Endothelial cell (in vitro differentiated cells): ENCODE results near the gene PPP1R26. TPM values are rescaled to one million over a fixed set of nuclear protein-coding genes. Genes with fewer than 3 reads are reported as not detected.

Experiments
- DNase-seq: peaks from one replicate; pipeline ENCODE4 v3.0.0; 2021; ENCODE audit warnings: low spot score
- H3K27ac Mint-ChIP-seq: one replicate; pipeline ENCODE4 v1.8.0; 2021; ENCODE audit warnings: mixed read lengths, inconsistent platforms; ENCODE audit not compliant: unreplicated experiment
- H3K27me3 Mint-ChIP-seq: one replicate; pipeline ENCODE4 v1.8.0; 2021; ENCODE audit warnings: mild to moderate bottlenecking, moderate library complexity, mixed read lengths, inconsistent platforms; ENCODE audit not compliant: unreplicated experiment
- H3K36me3 Mint-ChIP-seq: one replicate; pipeline ENCODE4 v1.8.0; 2021; ENCODE audit warnings: mild to moderate bottlenecking, low read depth, mixed read lengths, inconsistent platforms; ENCODE audit not compliant: unreplicated experiment
- H3K4me1 Mint-ChIP-seq: one replicate; pipeline ENCODE4 v1.8.0; 2021; ENCODE audit warnings: mild to moderate bottlenecking, mixed read lengths, inconsistent platforms; ENCODE audit not compliant: unreplicated experiment
- H3K4me3 Mint-ChIP-seq: one replicate; pipeline ENCODE4 v1.8.0; 2021; ENCODE audit warnings: mild to moderate bottlenecking, mixed read lengths, inconsistent platforms; ENCODE audit not compliant: unreplicated experiment
- H3K9me3 Mint-ChIP-seq: one replicate; pipeline ENCODE4 v1.8.0; 2021; ENCODE audit warnings: mixed read lengths, inconsistent platforms; ENCODE audit not compliant: unreplicated experiment
- total RNA-seq: library from RNA; stranded (reverse); fragmentation: NEBNext Ultra II Directional; extraction: Animal tissue kit (Norgen Biotek cat#: 25700); gene quantifications from one replicate; pipeline ENCODE4 v1.2.1, GENCODE V29; 2021; ENCODE audit not compliant: unreplicated experiment
- TF ChIP-seq, protein P1 (sequence below): fragments of 200-600 bp; sonication (generic); IDR thresholded peaks from one replicate; pipeline ENCODE4 v1.5.0; 2021; ENCODE audit warnings: antibody characterized with exemption; ENCODE audit not compliant: unreplicated experiment

The PPP1R26 gene
- total RNA-seq, 1 donor from 2014 or later = 21.5 TPM

DNA sequence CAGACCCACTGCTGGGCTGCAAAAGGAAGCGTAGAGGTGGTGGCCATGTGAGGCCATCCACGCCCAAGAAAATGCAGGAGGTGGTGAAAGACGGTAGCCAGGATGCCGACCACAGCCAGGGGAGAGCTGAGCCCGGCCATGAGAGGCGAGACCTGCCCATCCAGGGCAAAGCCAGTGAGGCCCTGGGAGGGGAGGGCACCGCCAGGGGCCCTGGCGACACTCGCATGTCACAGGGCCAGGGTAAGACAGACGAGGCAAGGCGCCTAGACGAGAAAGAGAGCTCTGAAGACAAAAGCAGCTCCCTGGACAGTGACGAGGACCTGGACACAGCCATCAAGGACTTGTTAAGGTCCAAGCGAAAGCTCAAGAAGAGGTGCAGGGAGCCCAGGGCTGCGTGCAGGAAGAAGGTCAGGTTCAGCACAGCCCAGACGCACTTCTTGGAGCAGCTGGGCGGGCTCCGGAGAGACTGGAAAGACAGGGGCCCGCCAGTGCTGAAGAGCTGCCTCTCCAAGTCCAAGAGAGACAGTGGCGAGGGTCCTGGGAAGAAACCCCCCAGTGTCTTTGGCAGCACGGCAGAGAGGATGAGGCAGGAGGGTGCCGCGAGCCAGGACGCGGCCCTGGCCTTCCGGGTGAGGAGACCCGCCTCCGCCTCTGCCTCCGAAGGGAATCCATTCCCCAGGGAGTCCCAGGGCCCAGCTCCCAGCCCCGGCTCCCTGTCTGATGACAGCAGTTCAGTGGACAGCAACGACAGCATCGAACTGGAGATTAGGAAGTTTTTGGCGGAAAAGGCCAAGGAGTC lies 6.9 kb downstream of the PPP1R26 start:
- TF ChIP-seq, protein P1, sequence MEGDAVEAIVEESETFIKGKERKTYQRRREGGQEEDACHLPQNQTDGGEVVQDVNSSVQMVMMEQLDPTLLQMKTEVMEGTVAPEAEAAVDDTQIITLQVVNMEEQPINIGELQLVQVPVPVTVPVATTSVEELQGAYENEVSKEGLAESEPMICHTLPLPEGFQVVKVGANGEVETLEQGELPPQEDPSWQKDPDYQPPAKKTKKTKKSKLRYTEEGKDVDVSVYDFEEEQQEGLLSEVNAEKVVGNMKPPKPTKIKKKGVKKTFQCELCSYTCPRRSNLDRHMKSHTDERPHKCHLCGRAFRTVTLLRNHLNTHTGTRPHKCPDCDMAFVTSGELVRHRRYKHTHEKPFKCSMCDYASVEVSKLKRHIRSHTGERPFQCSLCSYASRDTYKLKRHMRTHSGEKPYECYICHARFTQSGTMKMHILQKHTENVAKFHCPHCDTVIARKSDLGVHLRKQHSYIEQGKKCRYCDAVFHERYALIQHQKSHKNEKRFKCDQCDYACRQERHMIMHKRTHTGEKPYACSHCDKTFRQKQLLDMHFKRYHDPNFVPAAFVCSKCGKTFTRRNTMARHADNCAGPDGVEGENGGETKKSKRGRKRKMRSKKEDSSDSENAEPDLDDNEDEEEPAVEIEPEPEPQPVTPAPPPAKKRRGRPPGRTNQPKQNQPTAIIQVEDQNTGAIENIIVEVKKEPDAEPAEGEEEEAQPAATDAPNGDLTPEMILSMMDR = no peak
- Mint-ChIP-seq H3K4me3 (no peak overlapping the region), H3K9me3 (no peaks in the 10 kb centered on the region), H3K36me3 (peaks cover 13% of the 10 kb centered on the region), H3K27me3 (peaks cover 6% of the 10 kb centered on the region), H3K27ac (no peak overlapping the region), H3K4me1 (no peaks in the 10 kb centered on the region)
- DNase-seq = no peak

DNA sequence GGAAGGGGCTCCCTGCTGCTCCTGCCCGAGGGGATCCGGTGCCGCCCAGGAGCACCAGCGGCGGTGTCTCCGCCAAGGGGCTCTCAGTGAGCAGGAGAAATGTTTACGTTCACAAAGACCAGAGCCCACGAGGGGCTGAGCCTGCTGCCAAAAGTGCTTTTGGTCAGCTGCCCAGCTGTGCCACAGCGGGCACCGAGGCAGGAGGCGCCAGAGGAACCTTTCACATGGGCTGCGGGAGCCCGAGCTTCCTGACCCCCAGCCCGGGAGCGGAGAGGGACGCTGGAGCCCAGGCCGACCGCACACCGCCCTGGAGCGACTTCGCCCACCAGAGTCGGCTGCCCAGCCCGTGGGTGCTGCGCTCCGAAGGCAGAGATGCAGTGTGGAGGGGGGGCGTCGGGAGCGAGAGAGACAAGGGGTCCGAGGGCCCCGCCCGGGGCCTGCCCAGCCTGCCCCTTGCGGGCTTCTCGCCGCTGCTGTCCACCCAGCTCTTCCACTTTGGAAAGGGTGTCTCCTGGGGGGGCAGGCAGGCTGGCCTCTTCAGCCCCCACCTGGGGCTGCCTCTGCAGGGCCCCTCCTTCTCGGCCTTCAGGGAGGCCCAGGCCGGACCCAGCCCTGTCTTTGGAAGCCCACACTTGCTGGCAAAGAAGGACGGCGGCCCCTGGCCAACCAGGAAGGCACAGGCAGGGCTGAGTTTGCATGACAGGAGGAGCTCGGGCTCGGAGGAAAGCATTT lies 7.9 kb downstream of the PPP1R26 start:
- H3K27ac Mint-ChIP-seq = no peak overlapping the region
- DNase-seq = no peak
- H3K4me3 Mint-ChIP-seq = no peak overlapping the region
- H3K4me1 Mint-ChIP-seq = no peaks in the 10 kb centered on the region
- H3K9me3 Mint-ChIP-seq = no peaks in the 10 kb centered on the region
- peaks cover 6% of the 10 kb centered on the region for H3K27me3 Mint-ChIP-seq
- peaks cover 13% of the 10 kb centered on the region for H3K36me3 Mint-ChIP-seq
- TF ChIP-seq, protein P1 = no peak

DNA sequence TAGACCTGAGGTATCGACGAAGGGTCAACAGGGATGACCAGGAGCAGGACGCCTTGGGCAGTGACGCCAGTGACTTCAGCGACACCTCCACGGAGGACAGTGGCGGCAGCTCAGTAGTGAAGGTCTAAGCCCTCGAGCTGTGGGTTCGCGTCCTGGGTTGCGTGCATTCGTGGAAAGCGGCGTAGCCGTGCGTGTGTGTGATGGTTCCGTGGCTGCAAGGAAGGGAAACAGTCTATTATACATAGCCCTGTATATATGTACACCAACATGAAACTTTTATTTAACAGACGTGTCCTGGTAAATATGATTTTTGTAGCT lies 8.4 kb downstream of the PPP1R26 start:
- Mint-ChIP-seq H3K27me3 (peaks cover 6% of the 10 kb centered on the region), H3K27ac (no peak overlapping the region), H3K36me3 (peaks cover 13% of the 10 kb centered on the region), H3K4me3 (no peak overlapping the region), H3K4me1 (no peaks in the 10 kb centered on the region), H3K9me3 (no peaks in the 10 kb centered on the region)
- DNase-seq = no peak
- TF ChIP-seq, protein P1 = no peak

DNA sequence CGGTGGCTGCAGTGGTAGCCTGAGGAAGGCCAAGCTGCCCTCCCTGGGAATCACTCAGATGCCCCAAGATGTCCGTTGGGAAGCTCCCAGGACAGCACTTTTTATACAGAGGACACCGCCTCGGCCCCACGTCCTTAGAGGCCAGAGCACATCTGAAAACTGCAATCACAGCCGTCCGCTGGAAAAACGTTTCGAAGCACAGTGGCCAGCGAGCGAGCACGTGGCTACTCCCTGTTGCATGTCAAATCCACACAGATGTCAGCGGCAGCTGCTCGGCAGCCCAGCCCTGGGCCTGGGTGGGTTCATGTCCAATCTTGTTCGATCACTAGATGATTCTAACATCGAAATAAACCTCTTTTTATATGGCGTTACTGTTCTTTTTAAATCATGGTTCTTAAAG lies 8.9 kb downstream of the PPP1R26 start:
- peaks cover 13% of the 10 kb centered on the region for H3K36me3 Mint-ChIP-seq
- no peak for DNase-seq
- peaks cover 6% of the 10 kb centered on the region for H3K27me3 Mint-ChIP-seq

More for the DNA sequence above, 8.9 kb downstream of the PPP1R26 start:
- TF ChIP-seq, protein P1 = no peak
- H3K9me3 Mint-ChIP-seq = no peaks in the 10 kb centered on the region
- no peaks in the 10 kb centered on the region for H3K4me1 Mint-ChIP-seq
- no peak overlapping the region for H3K27ac Mint-ChIP-seq
- no peak overlapping the region for H3K4me3 Mint-ChIP-seq
